ENCODE data around the gene STARD13. TPM values are rescaled to one million over a fixed set of nuclear protein-coding genes. Genes with fewer than 3 reads are reported as not detected.

The STARD13 gene
- total and polyA plus RNA-seq, 2 donors (not counting 1 experiment from before 2014, with no cell fraction given): 0.06 to 0.22 TPM

DNA sequence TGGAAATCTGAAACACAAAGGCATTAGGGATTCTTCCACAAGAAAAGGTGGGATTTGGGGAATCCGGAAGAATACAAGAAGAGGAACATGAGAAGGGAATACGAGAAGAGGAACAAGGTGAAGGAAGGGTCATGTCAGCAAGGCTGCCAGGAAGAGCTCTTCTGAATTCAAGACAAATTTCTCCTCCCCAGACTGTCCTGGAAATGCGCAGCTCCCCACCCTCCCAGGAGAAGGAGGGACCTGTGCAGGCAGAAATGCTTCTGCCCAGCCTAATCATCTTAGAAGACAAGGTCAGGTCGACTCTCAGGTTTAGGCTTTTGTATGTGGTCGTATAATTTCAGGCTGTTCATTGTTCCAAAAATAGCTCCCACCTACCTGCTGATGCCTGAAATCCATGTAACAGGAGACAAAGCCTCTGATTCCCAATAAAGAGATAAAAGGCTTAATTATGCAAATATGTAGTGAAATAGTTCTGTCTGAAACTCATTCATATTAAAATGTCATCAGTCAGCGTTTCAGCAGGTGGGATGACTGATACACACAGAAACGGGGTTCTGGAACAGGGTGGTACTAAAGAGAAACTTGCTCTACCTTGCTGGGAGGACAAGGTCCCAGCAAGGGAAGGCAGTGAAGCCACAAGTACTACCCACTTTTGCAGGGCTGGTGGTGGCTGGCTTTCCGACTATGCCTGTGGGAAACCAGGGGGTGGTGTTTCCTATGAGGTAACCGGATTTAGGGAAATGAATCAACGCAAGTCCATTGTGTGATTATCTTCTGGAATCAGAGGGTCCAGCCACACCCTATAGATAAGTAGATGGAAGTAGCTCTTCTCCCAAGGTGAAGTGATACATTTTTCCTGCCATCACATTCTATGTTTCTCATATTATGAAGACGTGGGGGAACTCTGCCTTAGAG, 193.2 kb downstream of the STARD13 start:
- H3K27me3 Mint-ChIP-seq: peaks cover 13% of the 10 kb centered on the region
- Histone ChIP-seq H3K9me3 (ENCODE audit: control extremely low read depth in 1 of 3, control insufficient read depth in 2 of 3, insufficient read depth in 1 of 3, low read length in 2 of 3) (no peaks in the 10 kb centered on the region), H3K4me2 (replicated peaks; ENCODE audit: low read depth, low read length, poor library complexity, severe bottlenecking) (no peak overlapping the region), H3K4me1 (ENCODE audit: control insufficient read depth in 2 of 2, insufficient read depth in 2 of 2, low read length in 2 of 2) (no peaks in the 10 kb centered on the region), H3K27ac (ENCODE audit: low read length in 2 of 2) (no peak overlapping the region), H2AFZ (ENCODE audit: insufficient read depth, low read depth, low read length, poor library complexity, severe bottlenecking) (no peak overlapping the region), H3K36me3 (replicated peaks in 1 of 2; ENCODE audit: control extremely low read depth in 1 of 2, control insufficient read depth in 1 of 2, extremely low read depth in 1 of 2, insufficient read depth in 2 of 2, low read length in 1 of 2) (no peaks in the 10 kb centered on the region), H3K27me3 (replicated peaks in 1 of 4; ENCODE audit: control extremely low read depth in 1 of 4, control insufficient read depth in 3 of 4, insufficient read depth in 4 of 4, low read length in 3 of 4) (peaks cover 0 to 3% (median 0%) of the 10 kb centered on the region in 4 experiments), H3K79me2 (ENCODE audit: control insufficient read depth, insufficient read depth, low read length) (no peaks in the 10 kb centered on the region), H3K4me3 (ENCODE audit: control extremely low read depth in 1 of 5, extremely low read depth in 1 of 5, insufficient read depth in 1 of 5, low read depth in 2 of 5, low read length in 4 of 5) (no peak overlapping the region), H4K20me1 (ENCODE audit: control insufficient read depth, insufficient read depth, low read length, poor library complexity, severe bottlenecking) (no peaks in the 10 kb centered on the region), H3K9ac (ENCODE audit: low read length) (no peak overlapping the region)
- peaks cover 3% of the 10 kb centered on the region for H3K4me1 Mint-ChIP-seq
- no peak overlapping the region for H3K27ac Mint-ChIP-seq
- no peak for DNase-seq
- intact Hi-C loops (cut with micrococcal nuclease): no loop called here
- H3K4me3 Mint-ChIP-seq: no peak overlapping the region
- ChIA-PET CTCF (no interaction called here), POLR2A (no interaction called here)
- no peak for ATAC-seq (ENCODE audit: low read depth)
- TF ChIP-seq EZH2 (IDR thresholded peaks at IDR 0.05; ENCODE audit: borderline replicate concordance, insufficient read depth, low read depth, low read length, poor library complexity, severe bottlenecking): no peak
- TF ChIP-seq, protein P1, sequence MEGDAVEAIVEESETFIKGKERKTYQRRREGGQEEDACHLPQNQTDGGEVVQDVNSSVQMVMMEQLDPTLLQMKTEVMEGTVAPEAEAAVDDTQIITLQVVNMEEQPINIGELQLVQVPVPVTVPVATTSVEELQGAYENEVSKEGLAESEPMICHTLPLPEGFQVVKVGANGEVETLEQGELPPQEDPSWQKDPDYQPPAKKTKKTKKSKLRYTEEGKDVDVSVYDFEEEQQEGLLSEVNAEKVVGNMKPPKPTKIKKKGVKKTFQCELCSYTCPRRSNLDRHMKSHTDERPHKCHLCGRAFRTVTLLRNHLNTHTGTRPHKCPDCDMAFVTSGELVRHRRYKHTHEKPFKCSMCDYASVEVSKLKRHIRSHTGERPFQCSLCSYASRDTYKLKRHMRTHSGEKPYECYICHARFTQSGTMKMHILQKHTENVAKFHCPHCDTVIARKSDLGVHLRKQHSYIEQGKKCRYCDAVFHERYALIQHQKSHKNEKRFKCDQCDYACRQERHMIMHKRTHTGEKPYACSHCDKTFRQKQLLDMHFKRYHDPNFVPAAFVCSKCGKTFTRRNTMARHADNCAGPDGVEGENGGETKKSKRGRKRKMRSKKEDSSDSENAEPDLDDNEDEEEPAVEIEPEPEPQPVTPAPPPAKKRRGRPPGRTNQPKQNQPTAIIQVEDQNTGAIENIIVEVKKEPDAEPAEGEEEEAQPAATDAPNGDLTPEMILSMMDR (IDR thresholded peaks at IDR 0.05): no peak
- WGBS (ENCODE audit: insufficient coverage): 93% methylated on average over 3 of the region's 11 CpGs
- no peaks in the 10 kb centered on the region for H3K9me3 Mint-ChIP-seq (ENCODE audit: insufficient read depth)

DNA sequence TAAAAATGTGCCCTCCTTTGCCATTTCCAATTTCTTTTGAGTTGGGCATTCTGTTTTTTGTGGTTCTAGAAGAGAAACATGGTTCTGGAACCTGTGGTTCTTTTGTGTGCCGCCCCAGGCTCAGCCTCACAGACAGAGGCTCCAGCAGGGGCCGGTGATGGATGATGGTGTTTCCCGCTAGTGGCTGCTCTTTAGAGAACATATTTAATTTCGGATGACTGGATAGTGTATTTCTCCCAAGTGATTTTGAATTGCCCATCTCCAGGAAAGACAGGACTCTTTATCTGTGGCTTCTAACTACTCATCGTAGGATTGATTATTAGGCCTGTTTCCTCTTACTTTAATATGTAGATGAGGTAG, 194.2 kb downstream of the STARD13 start:
- Histone ChIP-seq H3K27ac (ENCODE audit: low read length in 2 of 2) (no peak overlapping the region), H3K9me3 (ENCODE audit: control extremely low read depth in 1 of 3, control insufficient read depth in 2 of 3, insufficient read depth in 1 of 3, low read length in 2 of 3) (peaks cover 0 to 2% (median 0%) of the 10 kb centered on the region in 3 donors), H3K4me3 (ENCODE audit: control extremely low read depth in 1 of 5, extremely low read depth in 1 of 5, insufficient read depth in 1 of 5, low read depth in 2 of 5, low read length in 4 of 5) (no peak overlapping the region), H2AFZ (ENCODE audit: insufficient read depth, low read depth, low read length, poor library complexity, severe bottlenecking) (no peak overlapping the region), H3K36me3 (replicated peaks in 1 of 2; ENCODE audit: control extremely low read depth in 1 of 2, control insufficient read depth in 1 of 2, extremely low read depth in 1 of 2, insufficient read depth in 2 of 2, low read length in 1 of 2) (no peaks in the 10 kb centered on the region), H3K9ac (ENCODE audit: low read length) (no peak overlapping the region), H3K4me1 (ENCODE audit: control insufficient read depth in 2 of 2, insufficient read depth in 2 of 2, low read length in 2 of 2) (no peaks in the 10 kb centered on the region), H3K79me2 (ENCODE audit: control insufficient read depth, insufficient read depth, low read length) (no peaks in the 10 kb centered on the region), H4K20me1 (ENCODE audit: control insufficient read depth, insufficient read depth, low read length, poor library complexity, severe bottlenecking) (no peaks in the 10 kb centered on the region), H3K4me2 (replicated peaks; ENCODE audit: low read depth, low read length, poor library complexity, severe bottlenecking) (no peak overlapping the region), H3K27me3 (replicated peaks in 1 of 4; ENCODE audit: control extremely low read depth in 1 of 4, control insufficient read depth in 3 of 4, insufficient read depth in 4 of 4, low read length in 3 of 4) (peaks cover 0 to 3% (median 1%) of the 10 kb centered on the region in 4 experiments)
- 100% methylated on average over 2 of the region's 5 CpGs for WGBS (ENCODE audit: insufficient coverage)
- CTCF ChIA-PET: no interaction called here
- intact Hi-C loops (cut with micrococcal nuclease): no loop called here
- POLR2A ChIA-PET: no interaction called here
- Mint-ChIP-seq H3K27ac (no peak overlapping the region), H3K4me3 (no peak overlapping the region), H3K27me3 (peaks cover 19% of the 10 kb centered on the region), H3K4me1 (no peaks in the 10 kb centered on the region), H3K9me3 (ENCODE audit: insufficient read depth) (no peaks in the 10 kb centered on the region)
- DNase-seq (no peak), ATAC-seq (ENCODE audit: low read depth) (no peak)
- TF ChIP-seq, protein P1 (IDR thresholded peaks at IDR 0.05): no peak
- no peak for TF ChIP-seq EZH2 (IDR thresholded peaks at IDR 0.05; ENCODE audit: borderline replicate concordance, insufficient read depth, low read depth, low read length, poor library complexity, severe bottlenecking)

Measured in B cell (primary cell).